Measurements from ENCODE around the gene SEC62.

The SEC62 gene

DNA sequence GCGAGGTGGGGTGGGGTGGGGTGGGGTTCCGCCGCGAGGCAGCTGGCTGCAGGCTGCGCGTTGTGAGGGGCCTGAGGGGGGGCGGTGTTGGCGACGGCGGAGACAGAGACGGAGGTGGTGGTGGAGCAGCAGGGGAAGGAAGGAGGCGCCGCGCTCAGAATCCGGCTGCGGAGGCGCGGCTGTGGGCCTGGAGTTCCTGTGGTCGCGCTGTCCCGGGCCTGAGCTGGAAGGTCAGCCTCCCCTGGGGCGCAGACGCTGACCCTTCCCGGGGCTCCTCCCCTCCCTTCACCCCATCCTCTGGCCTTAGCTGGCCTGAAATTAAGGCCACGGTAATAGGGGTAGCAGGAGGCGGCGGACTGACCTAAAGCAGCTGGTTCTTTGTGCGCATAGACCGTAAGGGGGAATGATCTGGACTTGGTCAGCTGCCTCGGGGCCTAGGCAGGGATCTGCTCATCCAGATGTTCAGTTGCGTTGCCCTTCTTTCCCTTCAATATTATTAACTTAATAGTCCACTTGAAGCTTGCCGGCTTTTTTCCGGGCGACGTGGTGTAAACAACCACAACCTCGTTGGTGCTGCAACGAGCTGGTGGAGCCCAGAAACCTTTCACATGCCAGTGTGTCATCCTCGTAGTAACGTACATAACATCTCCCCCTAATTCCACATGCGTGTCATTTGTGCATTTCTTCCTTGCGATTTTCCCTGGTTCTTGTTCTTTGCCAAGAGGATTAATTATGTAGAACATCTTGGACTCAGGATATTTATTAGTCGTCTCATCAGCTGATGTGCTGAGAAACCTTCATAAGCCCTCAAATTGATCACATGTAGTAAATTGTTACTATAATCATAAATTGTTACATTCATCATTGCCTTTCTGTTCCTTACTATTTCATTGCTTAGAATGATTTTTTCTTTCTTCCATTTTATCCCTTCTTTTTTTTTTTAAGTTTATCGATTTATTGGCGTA lies 626 bp downstream of the SEC62 start:
- peak in 1 of 2 donors; percentile 6 for DNase-seq (ENCODE audit: low read depth in 2 of 2)

DNA sequence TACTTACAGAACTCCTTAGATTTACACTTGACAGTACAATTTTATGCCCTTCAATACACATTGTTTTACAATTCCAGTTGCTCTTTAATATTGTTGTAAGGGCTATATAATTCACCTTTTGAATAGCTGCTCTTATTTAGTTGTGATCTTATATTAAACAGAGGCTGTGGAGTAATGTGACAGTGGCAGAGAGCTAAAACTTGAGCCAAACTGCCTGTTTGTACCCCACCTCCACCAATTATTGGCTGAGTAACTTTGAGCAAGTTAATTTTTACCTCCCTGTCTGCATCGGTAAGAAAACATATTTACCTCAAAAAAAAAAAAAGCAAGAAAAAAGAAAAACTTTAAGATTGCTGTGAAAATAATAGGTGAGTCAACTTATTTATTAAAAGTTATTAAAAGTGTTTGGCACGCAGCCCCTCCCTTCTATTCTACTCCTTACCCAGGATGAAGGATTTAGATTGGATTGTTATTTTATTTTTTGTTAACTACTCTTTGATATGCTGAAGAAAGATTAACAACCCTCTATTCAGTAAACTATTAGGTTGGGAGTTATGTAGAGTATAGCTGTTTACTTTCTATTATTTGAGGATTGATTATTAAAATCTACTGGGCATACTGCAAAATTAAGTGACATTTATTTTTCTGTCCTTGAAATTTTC lies 1.7 kb downstream of the SEC62 start:
- no peak for DNase-seq (ENCODE audit: low read depth in 2 of 2)

DNA sequence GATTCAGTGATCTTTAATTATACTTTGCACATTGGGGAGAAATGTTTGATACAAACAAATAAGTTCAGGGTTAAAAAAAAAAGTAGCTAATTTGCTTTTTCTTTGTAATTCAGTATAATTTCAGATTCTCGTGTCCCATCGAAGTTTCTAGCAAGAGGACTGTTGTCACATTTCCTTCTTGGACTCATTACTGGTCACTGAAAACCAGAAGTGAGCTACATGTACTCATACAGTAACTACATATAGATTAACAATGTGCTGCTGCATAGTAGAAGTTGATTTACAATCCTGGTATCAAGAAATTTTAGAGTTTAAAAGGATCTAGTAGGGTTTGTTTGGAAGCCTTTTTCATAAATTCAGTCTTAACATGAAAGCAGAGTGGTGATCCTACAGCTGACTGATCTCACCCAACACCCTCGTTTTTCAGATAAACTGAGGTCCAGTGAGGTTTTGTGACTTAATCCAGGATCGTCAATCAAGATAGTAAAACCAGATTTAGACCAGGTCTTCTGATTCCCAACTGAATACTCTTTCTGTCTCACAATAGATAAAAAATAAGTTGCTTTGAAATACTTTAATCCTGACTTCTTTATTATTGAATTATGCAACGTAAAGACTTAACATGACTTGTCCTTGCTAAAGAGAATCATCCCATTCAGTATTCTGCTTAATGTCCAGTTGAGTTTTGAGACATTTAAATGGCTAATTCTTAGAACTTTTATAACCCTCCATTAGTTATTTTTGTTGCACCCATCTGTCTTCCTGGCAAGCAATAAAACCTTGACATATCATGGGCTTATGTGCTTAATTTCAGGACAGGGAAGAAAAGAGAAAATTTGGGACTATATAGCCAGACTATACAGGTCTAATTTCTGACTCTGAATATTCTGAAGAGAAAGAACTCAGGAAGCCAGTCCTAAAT lies 2.8 kb downstream of the SEC62 start:
- DNase-seq (ENCODE audit: low read depth in 2 of 2), result no peak

DNA sequence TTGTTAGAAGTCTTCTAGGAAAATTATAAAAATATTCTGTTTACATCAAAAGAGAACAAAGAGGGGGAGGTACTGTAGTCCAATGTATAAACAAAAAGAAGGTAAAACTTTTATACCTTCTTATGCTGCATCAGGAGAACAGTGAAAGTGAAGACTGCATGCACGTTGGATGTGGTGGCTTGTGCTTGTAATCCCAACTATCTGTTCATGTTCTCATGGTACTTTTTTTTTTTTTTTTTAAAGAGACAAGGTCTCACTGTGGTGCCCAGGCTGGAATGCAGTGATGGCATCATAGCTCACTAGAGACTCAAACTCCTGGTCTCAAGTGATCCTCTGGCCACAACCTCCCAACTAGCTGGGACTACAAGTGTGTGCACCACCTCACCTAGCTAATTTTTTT lies 4.2 kb downstream of the SEC62 start:
- no peak for DNase-seq (ENCODE audit: low read depth in 2 of 2)

DNA sequence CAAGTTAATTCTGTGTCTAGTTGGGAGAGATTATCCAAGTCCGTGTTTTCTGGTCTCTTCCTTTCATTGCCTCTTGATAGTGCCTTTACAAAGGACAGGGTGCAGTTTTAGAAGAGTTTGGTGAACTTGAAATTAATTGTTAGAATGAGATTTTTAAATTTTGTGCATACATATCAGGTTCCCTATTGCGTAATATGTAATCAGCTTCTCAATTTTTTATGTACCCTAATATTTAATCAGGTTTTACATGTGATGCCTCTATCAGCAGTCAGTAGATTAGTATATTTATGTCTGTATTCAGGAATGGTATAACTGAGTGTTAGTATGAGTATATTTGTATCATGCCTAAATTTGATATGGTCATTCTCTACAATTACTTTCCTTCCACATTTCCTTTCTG lies 4.9 kb downstream of the SEC62 start:
- DNase-seq (ENCODE audit: low read depth in 2 of 2), result no peak

DNA sequence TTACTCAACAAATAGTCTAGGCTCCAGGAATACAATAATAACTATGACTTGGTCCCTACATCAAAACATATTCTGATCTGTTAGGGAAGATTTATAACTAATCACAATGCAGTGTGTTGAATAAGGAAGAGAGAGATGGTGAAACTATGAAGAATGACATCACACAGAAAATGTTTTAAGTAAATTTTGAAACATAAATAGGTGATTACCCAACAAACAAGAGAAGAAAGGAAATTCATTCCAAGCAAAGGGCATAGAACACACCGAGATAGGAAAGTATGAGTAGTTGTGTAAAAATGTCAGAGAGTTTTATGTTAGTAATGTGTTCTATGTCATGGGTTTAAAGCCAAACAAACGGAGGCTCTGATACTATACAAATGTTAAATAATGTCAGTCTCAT lies 13.4 kb downstream of the SEC62 start:
- no peak for DNase-seq (ENCODE audit: low read depth in 2 of 2)

DNA sequence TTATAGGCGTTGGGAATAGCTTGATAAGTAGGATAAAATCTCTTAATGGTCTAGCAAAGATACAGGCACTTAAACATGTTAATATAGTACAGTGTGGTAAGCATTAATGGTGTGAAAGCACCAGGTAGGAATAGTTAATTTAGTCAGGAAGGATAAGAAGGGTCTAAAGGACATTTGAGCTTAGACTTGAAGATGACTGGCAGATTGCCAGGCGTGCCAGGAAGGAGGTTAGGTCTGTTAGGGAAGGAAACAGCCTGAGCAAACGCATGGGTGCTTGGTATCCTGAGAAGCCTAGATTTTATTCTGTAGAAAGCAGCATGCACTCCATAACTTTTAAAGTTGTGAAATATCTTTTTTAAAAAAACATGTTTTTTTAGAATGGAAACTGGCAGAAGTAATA lies 17.7 kb downstream of the SEC62 start:
- DNase-seq (ENCODE audit: low read depth in 2 of 2), result no peak

DNA sequence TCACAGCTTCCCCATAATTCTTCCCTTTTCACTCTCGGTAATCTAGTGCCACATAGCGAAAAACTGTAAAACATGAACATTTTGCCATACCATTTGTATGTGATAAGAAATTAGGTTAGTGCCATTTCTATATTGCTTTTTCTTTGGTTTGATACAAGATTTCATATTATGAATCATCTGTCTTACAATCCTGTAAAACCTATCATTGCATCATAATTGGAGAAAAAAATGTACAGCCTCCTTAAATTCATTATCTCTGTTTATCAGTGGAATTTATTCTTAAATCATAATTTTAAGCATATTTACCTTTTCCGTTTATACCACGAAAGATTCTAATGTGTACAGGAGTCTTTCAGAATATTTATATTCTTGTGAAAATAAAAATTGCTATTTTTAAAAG lies 23.8 kb downstream of the SEC62 start:
- no peak for DNase-seq (ENCODE audit: low read depth in 2 of 2)

DNA sequence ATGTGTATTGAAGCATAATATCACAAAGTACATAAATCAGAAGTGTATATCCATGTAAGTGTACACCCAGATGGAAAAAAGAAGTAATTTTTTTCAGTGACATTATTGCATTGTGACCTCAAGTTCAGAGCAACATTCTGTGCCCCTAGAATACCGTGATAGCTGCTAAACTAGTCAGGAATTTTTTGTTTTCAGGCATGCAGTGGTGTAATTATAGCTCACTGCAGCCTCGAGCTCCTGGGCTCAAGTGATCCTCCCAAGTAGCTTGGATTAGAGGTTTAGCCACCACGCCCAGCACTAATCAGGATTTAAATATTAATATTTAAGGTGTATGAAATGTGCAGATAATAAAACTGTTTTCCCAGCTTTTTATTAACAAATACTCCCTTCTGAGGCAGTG lies 25.5 kb downstream of the SEC62 start:
- no peak for DNase-seq (ENCODE audit: low read depth in 2 of 2)

DNA sequence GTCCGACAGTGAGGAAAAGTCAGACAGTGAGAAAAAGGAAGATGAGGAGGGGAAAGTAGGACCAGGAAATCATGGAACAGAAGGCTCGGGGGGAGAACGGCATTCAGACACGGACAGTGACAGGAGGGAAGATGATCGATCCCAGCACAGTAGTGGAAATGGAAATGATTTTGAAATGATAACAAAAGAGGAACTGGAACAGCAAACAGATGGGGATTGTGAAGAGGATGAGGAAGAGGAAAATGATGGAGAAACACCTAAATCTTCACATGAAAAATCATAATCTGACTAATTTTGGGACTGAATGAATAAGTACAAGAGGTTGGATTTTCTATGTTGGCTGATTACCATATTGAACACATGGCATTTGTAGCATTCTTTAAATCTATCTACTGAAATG lies 26.2 kb downstream of the SEC62 start:
- no peak for DNase-seq (ENCODE audit: low read depth in 2 of 2)

DNA sequence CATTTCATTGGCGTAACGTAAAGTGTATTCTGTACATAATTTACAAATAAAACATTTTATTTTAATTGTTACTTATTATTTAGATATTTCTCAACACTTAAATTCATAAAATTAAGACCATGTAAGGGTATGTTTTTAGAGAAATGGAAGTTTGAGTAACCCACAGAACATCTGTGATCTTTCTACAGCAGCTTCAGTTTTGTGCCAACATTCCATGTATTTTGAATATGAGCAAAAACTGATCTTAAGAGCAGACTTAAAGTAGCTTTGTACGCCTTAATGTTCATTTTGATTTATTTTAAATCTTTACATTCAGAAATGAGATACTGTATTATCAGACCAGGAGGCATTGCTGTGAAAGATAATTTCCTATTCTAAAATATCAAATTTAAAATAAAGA lies 27.2 kb downstream of the SEC62 start:
- no peak for DNase-seq (ENCODE audit: low read depth in 2 of 2)

DNA sequence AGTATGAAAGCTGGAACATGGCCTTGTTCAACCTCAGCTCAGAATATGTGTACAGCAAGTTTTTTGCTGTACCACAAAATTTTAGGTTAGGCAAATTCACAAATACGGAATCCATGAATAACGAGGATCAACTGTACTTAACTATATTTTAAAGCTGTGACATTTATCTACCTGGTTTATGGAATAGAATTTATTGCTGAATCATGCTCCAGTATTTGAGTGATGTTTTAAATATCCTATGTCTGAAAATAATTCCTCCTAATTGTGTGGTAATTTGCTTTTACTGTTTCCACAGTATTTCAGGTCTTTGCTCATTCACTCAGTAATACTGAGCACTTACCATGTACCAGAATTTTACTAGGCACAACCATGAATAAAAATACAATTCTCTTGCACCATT lies 29.5 kb downstream of the SEC62 start:
- DNase-seq (ENCODE audit: low read depth in 2 of 2), result no peak

DNA sequence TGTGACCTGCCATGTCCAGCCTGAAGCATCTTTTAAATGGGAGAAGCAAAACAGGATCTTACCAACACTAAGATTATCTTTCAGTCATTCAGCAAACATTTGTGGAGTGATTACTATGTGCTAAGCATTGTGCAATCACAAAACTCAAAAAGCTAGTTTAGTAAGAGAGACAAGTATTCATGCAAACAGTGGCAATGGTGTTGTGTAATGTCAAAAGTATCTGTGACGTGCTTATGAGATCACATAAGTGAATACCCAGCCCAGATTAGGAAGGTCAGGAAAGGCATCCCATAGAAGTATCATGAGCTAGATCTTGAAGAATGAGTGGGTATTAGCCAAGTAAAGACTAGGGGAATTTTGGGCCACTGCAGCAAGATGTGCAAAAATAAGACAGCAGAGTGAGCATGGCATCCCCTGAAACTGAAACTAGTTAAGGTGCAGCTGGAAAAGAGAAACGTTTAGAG lies 32.1 kb downstream of the SEC62 start:
- DNase-seq (ENCODE audit: low read depth in 2 of 2), result no peak

DNA sequence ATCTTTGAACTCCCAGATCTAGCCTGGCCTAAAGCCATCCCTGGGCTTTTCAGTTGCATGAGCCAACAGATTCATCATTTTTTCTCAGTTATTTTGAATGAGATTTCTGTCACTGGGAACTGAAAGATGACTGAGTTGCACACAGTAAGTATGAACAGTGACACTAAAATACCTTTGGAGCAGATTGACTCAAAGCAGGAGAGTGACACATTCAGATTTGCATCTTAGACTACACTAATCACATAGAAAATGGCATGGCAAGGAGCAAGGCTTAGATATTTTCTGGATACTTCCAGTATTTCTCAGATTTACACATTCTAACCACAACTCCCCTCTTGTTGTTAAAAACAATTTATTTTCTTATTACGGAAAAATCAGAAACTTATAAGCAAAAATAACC lies 32.8 kb downstream of the SEC62 start:
- DNase-seq (ENCODE audit: low read depth in 2 of 2), result no peak

DNA sequence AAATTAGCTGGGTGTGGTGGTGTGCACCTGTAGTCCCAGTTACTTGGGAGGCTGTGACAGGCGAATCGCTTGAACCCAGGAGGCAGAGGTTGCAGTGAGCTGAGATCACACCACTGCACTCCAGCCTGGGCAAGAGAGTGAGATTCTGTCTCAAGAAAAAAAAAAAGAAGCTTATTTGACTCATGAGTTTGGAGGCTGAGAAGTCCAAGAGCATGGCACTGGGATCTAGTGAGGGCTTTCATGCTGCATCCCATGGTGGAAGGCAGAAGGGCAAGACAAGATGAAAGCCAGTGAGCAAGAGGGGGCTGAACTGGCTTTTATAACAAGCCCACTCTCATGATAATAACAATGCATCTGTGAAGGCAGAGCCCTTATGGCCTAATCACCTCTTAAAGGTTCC lies 33.4 kb downstream of the SEC62 start:
- no peak for DNase-seq (ENCODE audit: low read depth in 2 of 2)

DNA sequence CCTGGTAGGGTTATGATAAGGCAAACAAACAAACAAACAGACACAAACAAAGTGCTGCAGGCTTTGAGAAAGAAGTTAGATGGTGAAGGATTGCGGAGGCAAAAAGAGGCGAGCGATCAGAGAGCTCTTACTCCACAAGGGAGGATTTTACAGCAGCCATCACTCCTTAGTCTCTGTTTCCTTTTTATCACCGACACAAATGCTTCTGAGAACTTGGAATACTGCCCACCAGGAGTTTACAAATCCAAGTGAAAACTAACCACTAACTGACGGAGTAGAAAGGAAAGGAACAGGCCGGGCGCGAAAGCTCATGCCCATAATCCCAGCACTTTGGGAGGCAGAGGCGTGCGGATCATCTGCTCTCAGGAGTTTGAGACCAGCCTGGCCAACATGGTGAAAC lies 35.6 kb downstream of the SEC62 start:
- DNase-seq (ENCODE audit: low read depth in 2 of 2), result no peak

DNA sequence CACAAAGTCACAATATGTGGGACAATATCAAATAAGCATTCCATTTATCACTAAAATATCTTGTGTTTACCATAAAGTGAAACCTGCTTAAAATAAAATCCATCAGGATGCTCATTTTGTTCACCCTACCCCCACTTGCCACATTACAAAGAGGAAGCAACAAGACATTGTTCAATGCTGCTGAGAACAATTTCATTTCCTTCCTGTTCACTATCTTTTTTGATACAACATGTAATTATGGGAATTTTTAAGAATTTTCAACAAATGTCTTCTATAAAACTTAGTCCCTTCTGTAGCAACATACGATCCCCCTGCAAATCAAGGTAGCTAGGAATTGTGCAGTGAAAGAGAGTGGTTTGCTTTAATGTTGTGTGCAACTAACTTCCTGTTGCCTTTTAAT lies 36.3 kb downstream of the SEC62 start:
- no peak for DNase-seq (ENCODE audit: low read depth in 2 of 2)

DNA sequence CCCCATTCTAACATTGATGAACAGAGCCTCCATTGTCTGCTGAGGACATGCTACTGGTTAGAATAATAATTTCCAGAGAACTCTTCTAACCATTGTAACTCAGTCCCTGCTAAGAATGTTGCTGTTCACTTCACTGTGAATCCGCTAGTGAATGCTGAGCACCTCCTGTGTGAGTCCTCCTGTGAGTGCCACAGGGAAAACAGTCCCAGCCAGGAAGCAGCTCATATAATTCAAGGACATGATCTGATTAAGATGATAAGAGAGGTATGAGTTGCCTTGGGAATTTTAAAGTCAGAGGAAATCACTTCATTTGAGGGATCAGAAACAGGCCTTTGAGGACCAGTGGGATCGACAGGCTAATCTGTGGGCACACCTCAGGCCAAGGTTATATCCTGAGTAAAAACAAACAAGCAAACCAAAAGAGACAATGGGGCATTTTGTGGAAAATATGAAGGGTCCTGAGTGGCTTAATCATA lies 37.3 kb downstream of the SEC62 start:
- DNase-seq (ENCODE audit: low read depth in 2 of 2), result no peak

DNA sequence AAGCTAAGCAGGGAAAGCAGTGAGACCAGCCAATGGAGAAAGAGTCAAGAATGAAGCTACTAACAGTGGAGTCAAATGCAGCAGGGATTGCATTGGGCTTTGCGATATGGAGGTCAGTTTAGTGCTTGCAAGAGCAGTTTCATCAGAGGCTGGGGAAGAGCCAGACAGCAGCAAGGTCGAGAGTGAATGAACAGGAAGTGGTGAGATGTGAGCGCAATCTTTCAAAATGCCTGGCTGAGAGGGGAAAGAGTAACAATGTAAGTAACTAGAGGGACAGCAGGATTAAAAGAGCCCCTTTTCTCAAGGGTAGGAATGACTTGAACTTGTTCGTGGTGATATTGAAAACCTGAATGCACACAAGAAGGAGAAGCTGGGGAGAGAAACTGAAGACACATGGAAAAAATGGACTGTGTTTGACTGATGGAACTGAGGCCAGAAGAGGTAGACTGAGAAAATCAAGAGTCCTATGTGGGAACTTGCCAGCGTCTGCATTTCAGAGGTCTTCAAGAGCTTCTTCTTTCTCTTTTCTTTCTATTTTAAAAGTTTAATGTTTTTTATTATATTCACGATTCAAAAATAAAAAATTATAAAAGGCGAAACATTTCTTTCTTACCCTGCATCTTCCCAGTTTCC lies 40.5 kb downstream of the SEC62 start:
- peak in 1 of 2 donors; percentile 1 for DNase-seq (ENCODE audit: low read depth in 2 of 2)

DNA sequence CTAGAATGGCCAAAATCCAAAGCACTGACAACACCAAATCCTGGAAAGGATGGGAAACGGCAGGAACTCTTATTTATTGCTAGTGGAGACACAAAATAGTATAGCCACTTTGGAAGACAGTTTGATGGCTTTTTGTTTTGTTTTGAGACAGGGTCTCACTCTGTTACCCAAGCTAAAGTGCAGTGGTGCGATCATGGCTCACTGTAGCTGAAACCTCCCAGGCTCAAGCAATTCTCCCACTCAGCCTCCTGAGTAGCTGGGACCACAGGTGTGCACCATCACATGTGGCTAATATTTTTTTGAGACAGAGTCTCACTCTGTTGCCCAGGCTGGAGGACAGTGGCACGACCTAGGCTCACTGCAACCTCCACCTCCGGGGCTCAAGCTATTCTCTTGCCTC lies 43.9 kb downstream of the SEC62 start:
- no peak for DNase-seq (ENCODE audit: low read depth in 2 of 2)

DNA sequence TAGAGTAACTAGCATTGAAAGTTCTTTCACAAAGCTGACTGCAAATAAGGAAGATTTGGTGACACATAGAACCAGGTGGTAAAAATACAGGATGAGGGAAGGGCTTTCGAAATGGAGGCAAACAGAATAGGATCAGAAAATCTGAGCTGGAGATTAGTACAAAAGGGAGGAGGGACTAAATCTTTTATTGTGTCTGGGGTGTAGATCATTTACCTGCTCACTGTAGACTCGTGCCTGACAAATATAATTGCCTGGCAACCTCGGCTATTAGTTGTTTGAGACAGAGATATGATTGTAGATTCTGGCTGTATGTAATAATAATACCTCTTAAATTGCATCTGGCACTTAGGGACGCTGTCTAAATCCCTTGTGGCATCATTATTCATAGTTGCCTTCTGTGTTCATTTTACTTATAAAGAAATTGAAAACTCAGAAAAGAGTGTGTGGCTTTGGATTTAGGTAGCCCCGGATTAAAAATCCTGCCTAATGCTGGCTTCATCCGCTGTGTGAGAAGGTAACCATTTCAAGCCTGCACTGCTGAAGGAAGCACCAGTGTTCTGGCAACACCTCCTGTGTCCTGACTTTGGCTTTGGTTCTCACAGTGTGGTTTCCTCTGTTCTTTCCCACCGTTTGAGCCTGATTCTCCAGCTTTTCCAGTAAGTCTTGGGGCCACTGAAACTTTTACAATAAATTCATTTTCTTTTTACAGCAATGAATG lies 46.2 kb downstream of the SEC62 start:
- DNase-seq (ENCODE audit: low read depth in 2 of 2), result no peak

All from stimulated activated CD8-positive, alpha-beta memory T cell treated with anti-CD3 and anti-CD28 coated beads, Interleukin-2, amount 100 ng/mL, for 1 hour (primary cell).